Measurements from ENCODE around the gene NKTR. TPM values are rescaled to one million over a fixed set of nuclear protein-coding genes. Genes with fewer than 3 reads are reported as not detected.

The NKTR gene
- total and polyA plus RNA-seq, 7 donors, result 1.8 to 130 (median 81.3) TPM

- WGBS, 2 donors, result 46 to 67% methylated on average over 4 of the region's 4 CpGs
- H3K36me3 ChIP-seq, result peaks cover 0 to 24% (median 4%) of the 10 kb centered on the region in 4 donors
- no peaks in the 10 kb centered on the region for H3K9me3 ChIP-seq
- intact Hi-C loops (cut with DNase I), result no loop called here
- peak overlapping the region; percentile 93 to 98 (median 96) for H3K27ac ChIP-seq
- DNase-seq, result peak; percentile 83
- peaks cover 0 to 90% (median 76%) of the 10 kb centered on the region in 4 donors for H3K4me1 ChIP-seq
- H3K27me3 ChIP-seq, result no peaks in the 10 kb centered on the region
- TF ChIP-seq POLR2AphosphoS5 (IDR thresholded peaks at IDR 0.05) (no peak), EP300 (IDR thresholded peaks at IDR 0.05) (no peak), CTCF (IDR thresholded peaks at IDR 0.05) (no peak), POLR2A (IDR thresholded peaks at IDR 0.05) (no peak)
- peak overlapping the region; percentile 74 to 96 (median 93) for H3K4me3 ChIP-seq
Measured at GRCh38 chr3:42655331-42655888, 54.9 kb downstream of the NKTR start.

GRCh38 chr3:42655980-42656679, 55.6 kb downstream of the NKTR start:
- intact Hi-C loops (cut with DNase I), result loop anchor here (1.0 kb wide), 1 partner anchor 89 kb away; no protein-coding TSS in a partner anchor
- peak overlapping the region in 2 of 4 donors; percentile 74 to 93 for H3K4me3 ChIP-seq
- no peaks in the 10 kb centered on the region for H3K9me3 ChIP-seq
- H3K27me3 ChIP-seq, result no peaks in the 10 kb centered on the region
- WGBS, 2 donors, result 86 to 87% methylated on average over 6 of the region's 6 CpGs
- no peak for TF ChIP-seq CTCF (IDR thresholded peaks at IDR 0.05)
- H3K27ac ChIP-seq, result peak overlapping the region; percentile 93 to 98 (median 96)
- DNase-seq, result no peak
- H3K4me1 ChIP-seq, result peaks cover 0 to 86% (median 72%) of the 10 kb centered on the region in 4 donors
- H3K36me3 ChIP-seq, result peaks cover 0 to 20% (median 4%) of the 10 kb centered on the region in 4 donors

GRCh38 chr3:42656680-42657610, 56.5 kb downstream of the NKTR start:
- peak overlapping the region; percentile 93 to 98 (median 96) for H3K27ac ChIP-seq
- no peaks in the 10 kb centered on the region for H3K9me3 ChIP-seq
- intact Hi-C loops (cut with DNase I), result loop anchor here (1.0 kb wide), 1 partner anchor 88 kb away; no protein-coding TSS in a partner anchor
- 91 to 92% methylated on average over 9 of the region's 9 CpGs for WGBS, 2 donors
- H3K36me3 ChIP-seq, result peaks cover 0 to 26% (median 4%) of the 10 kb centered on the region in 4 donors
- no peaks in the 10 kb centered on the region for H3K27me3 ChIP-seq
- TF ChIP-seq CTCF (IDR thresholded peaks at IDR 0.05) (no peak), POLR2A (IDR thresholded peaks at IDR 0.05) (no peak), POLR2AphosphoS5 (IDR thresholded peaks at IDR 0.05) (no peak), EP300 (IDR thresholded peaks at IDR 0.05) (no peak)
- peaks cover 0 to 78% (median 64%) of the 10 kb centered on the region in 4 donors for H3K4me1 ChIP-seq
- no peak overlapping the region for H3K4me3 ChIP-seq
- DNase-seq, result no peak

DNA sequence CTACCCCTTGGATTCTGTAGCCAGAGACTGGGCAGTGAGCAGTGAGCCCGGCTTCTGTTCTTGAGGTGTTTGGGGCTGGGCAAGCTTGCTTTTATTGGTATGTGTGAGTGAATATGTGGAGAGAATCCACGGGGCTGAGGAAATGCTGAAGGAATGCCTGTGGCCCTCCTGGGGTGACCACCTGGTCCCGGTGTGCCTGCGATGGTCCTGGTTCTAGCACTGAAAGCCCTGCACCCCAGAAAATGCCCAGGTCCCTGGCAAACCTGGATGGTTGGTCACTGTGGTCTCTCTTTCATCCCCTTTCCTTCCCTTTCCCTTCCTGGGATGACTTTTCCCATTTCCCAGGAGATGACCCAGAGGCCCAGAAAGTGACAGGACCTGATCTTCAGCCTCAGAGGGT, 57.2 kb downstream of the NKTR start:
- 81 to 87% methylated on average over 4 of the region's 4 CpGs for WGBS, 2 donors
- intact Hi-C loops (cut with DNase I), result no loop called here

More for the DNA sequence above, 57.2 kb downstream of the NKTR start:
- TF ChIP-seq POLR2AphosphoS5 (IDR thresholded peaks at IDR 0.05) (no peak), POLR2A (IDR thresholded peaks at IDR 0.05) (no peak), CTCF (IDR thresholded peaks at IDR 0.05) (no peak), EP300 (IDR thresholded peaks at IDR 0.05) (no peak)
- H3K36me3 ChIP-seq, result peaks cover 0 to 26% (median 4%) of the 10 kb centered on the region in 4 donors
- H3K27ac ChIP-seq, result peak overlapping the region in 3 of 4 donors; percentile 3 to 98 (median 93)
- H3K4me3 ChIP-seq, result no peak overlapping the region
- peaks cover 0 to 71% (median 57%) of the 10 kb centered on the region in 4 donors for H3K4me1 ChIP-seq
- no peaks in the 10 kb centered on the region for H3K9me3 ChIP-seq
- H3K27me3 ChIP-seq, result no peaks in the 10 kb centered on the region
- DNase-seq, result no peak
